T-helper 2 cell treated with Interferon-gamma antibody and Interleukin-4, amounts not matched to agents 100 ng/mL and 5 ng/mL, for 36 hours (primary cell): Measurements from ENCODE around the gene EPB41. TPM values are rescaled to one million over a fixed set of nuclear protein-coding genes. Genes with fewer than 3 reads are reported as not detected.
"Not testable (repeated sequence)": the region's sequence is repeated elsewhere in the genome, so short reads cannot be mapped to it uniquely, and the experiment has no call there.

Experiments used
- intact Hi-C: fragments of 100-400 bp; cut with micrococcal nuclease; formaldehyde crosslinking; loops from one replicate; pipeline ENCODE4 v1.15.1; 2023
- total RNA-seq: library from RNA; stranded (reverse); gene quantifications from 2 replicates; pipeline ENCODE4 v1.2.3, GENCODE V29; 2022

Gene EPB41
- 98.3 and 106 TPM in 2 replicates for total RNA-seq

- intact Hi-C loops: loop anchor here (1.0 to 5.0 kb wide), 3 partner anchors 13 to 58 kb away; no protein-coding TSS in a partner anchor
Measured at GRCh38 chr1:28914228-28915030, at the start of gene EPB41. Gene EPB41, plus strand, starts transcription at chr1:28914569. Its CDS starts 72,869 bp downstream, at chr1:28987438.

- intact Hi-C loops: no loop called here
Measured at GRCh38 chr1:28864695-28865094, 49.7 kb upstream of the EPB41 start.

GRCh38 chr1:28865997-28866650 is 48.2 kb upstream of the EPB41 start:
- intact Hi-C loops: no loop called here

GRCh38 chr1:28867850-28868249 is 46.5 kb upstream of the EPB41 start:
- intact Hi-C loops: no loop called here

DNA sequence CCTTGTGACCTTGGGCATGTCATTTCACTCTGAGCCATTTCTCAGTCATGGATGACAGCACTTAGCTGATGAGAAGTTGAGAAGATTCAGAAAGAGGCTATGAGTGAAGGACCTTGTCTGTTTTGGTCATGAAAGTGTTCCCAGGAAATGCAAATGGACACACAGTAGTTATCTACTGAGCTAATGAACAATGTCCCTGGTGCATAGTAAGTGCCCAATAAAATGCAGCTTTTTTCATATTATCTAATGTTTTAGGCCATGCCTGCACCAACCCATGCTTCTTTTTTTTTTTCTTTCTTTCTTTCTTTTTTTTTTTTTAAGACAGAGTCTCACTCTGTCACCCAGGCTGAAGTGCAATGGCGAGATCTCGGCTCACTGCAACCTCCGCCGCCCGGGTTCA is 44.4 kb upstream of the EPB41 start:
- intact Hi-C loops: no loop called here

GRCh38 chr1:28871631-28872401 is 42.6 kb upstream of the EPB41 start:
- intact Hi-C loops: no loop called here

DNA sequence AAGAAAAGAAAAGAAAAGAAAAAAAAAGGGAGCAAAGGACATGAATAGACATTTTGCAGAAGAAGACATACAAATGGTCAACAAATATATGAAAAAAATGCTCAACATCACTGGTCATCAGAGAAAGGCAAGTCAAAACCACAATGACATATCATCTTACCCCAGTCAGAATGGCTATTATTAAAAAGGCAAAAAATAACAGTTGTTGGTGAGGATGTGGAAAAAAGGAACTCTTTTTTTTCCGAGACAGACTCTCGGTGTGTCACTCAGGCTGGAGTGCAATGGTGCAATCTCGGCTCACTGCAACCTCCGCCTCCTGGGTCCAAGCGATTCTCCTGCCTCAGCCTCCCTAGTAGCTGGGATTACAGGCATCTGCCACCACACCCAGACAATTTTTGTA is 39.2 kb upstream of the EPB41 start:
- intact Hi-C loops: not testable (repeated sequence)

- intact Hi-C loops: loop anchor here (1.0 to 2.0 kb wide), 7 partner anchors 92 to 629 kb away; partner anchors contain the start of genes RNU11 and YTHDF2
Measured at GRCh38 chr1:28877132-28877781, 37.1 kb upstream of the EPB41 start.

- intact Hi-C loops: no loop called here
Measured at GRCh38 chr1:28878796-28879195, 35.6 kb upstream of the EPB41 start.

- intact Hi-C loops: loop anchor here (1.0 kb wide), 4 partner anchors 152 to 321 kb away; no protein-coding TSS in a partner anchor
Measured at GRCh38 chr1:28882009-28882628, 32.2 kb upstream of the EPB41 start.

GRCh38 chr1:28883242-28883616 is 31.1 kb upstream of the EPB41 start:
- intact Hi-C loops: no loop called here

DNA sequence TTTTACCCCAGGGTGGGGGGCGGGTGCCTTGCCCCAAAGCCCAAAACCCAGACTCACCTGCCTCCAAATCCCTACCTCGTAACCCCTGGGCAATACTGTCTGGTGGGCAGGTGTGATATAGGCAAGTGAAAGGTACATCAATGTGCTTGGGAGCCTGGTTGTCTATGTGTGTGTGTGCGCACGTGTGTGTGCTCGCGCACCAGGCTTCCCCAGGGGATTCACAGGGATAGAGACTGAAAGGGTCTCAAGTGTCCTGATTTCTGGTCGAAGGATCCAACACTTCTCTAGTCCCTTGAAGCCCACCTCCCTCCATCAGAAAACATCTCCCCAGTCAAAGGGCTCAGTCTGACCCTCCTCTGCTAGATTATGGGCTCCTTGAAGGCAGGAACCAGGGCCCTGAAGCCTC is 28.9 kb upstream of the EPB41 start:
- intact Hi-C loops: loop anchor here (1.0 to 5.0 kb wide), 4 partner anchors 29 to 297 kb away; partner anchors contain the start of genes EPB41 and SRSF4

- intact Hi-C loops: loop anchor here (1.0 to 5.0 kb wide), 4 partner anchors 28 to 296 kb away; partner anchors contain the start of genes EPB41 and SRSF4
Measured at GRCh38 chr1:28885977-28886730, 28.2 kb upstream of the EPB41 start.

- intact Hi-C loops: loop anchor here (5.0 kb wide), 1 partner anchor 295 kb away; the partner anchor contains the start of gene SRSF4
Measured at GRCh38 chr1:28886731-28887418, 27.5 kb upstream of the EPB41 start.

GRCh38 chr1:28887419-28887834 is 26.9 kb upstream of the EPB41 start:
- intact Hi-C loops: loop anchor here (5.0 kb wide), 1 partner anchor 295 kb away; the partner anchor contains the start of gene SRSF4

GRCh38 chr1:28887835-28888682 is 26.3 kb upstream of the EPB41 start:
- intact Hi-C loops: loop anchor here (5.0 kb wide), 1 partner anchor 294 kb away; the partner anchor contains the start of gene SRSF4

- intact Hi-C loops: loop anchor here (5.0 kb wide), 1 partner anchor 293 kb away; the partner anchor contains the start of gene SRSF4
Measured at GRCh38 chr1:28888915-28889314, 25.5 kb upstream of the EPB41 start.

- intact Hi-C loops: loop anchor here (5.0 kb wide), 1 partner anchor 293 kb away; the partner anchor contains the start of gene SRSF4
Measured at GRCh38 chr1:28889357-28889756, 25.0 kb upstream of the EPB41 start.
